ENCODE measurements around the gene ADAMTS20.

Gene ADAMTS20

DNA sequence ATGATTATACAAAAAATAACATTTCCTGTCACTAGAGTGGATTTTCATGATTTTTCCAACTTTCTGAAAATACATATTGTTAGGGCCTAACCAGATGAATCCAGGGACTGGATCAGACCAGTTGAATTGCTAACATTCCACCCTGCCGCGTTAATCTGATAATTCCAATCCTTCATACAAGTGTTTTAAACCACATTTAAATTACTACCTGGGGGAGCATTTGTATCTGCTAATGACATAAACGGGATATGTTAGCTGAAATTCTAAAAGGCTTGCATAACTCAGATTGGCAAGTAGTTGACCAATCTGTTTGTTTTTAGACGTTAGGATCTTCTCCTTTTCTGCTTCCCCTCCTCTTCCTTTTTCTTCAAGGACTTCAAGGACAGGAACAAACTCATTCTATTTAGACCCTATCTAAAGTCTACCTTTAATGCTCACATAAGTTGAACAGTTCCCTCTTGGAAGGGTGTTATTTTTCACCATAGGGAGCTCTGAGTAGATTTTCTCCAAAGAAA is 239.0 kb downstream of the ADAMTS20 start:
- DNase-seq: no peak

DNA sequence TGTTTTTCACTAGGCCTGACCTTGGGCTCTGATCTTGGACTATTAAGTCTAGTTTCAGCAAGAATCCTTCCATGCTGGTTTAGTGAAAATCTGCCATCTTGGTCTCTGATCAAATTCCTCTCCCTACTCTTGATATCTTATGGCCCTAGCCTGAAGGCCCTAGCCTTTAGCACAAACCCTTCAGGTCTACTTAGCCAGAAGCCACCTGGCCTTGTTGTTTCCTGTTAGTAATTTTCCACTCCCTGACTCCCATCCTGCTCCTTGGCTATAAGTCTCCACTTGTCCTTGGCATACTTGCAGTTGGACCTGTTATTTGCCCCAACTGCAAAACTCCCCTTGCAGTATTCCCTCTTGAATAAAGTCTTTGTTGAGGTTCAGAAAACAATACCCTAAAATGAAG is 241.4 kb downstream of the ADAMTS20 start:
- DNase-seq: no peak

DNA sequence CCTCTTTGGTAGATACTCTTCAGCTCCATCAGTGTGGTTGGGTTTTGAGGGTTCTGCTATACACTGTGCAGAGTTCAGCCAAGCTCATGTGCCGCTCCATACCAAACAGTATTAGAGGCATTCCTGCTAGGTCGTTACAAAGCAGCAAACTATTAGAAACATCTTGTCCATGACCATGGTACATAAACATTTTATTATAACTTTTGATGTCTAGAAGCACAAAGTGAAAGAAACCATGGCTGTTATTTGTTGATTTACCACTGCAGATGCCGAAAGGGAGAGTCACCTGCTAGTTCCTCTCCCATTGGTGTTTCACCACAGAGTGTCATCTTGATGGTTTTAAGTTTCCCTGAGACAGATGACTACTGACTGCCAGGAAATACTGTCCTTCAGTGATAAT is 242.0 kb downstream of the ADAMTS20 start:
- DNase-seq: peak; percentile 93

DNA sequence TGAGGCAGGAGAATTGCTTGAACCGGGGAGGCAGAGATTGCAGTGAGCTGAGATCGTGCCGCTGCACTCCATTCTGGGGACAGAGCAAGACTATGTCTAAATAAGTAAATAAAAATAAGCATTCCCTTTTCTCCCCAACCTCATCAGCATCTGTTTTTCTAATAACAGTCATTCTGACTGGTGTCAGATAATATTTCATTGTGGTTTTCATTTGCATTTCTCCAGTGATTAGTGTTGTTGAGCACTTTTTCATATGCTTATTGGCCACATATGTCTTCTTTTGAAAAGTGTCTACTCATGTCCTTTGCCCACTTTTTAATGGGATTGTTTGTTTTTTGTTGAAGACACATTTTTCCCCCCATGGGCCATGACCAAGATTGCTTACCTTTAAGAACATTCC is 243.2 kb downstream of the ADAMTS20 start:
- DNase-seq: peak; percentile 28

DNA sequence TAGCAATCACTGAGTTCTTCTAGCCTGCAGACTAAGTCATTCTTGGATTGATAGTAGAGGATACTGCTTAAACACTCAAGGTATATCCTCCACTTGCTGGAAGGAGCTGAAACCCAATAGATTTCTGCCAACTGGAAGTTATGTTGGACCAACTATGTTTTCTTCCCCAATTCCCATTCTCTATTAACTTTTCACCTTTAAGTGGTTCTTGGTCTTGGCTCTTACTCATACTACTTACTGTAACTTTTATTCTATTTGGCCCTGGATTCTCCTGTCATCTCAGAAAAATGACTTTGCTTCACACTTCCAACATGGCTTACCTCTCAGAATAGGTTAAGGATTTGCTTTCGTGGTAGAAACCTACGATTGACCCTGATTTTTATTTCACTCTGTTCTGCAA is 244.9 kb downstream of the ADAMTS20 start:
- DNase-seq: no peak

DNA sequence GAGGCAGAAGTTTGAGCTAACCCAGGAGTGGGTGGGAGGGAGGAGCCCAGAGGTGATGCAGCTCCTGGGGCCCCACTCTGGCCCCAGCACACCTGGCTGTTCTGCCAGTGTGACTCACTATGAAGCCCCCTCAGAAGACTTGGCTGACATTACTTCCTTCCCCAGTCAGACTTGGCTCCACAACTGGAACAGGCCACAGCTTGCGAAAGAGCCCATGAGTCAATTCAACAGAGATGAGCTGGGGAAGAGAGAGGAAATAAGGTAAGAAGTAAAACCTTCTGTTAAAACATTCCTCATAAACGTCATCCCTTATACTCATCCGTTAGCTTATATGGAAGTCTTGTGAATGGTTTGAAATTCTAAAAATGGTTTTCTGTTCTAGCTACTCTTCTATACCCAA is 245.9 kb downstream of the ADAMTS20 start:
- DNase-seq: peak; percentile 93

DNA sequence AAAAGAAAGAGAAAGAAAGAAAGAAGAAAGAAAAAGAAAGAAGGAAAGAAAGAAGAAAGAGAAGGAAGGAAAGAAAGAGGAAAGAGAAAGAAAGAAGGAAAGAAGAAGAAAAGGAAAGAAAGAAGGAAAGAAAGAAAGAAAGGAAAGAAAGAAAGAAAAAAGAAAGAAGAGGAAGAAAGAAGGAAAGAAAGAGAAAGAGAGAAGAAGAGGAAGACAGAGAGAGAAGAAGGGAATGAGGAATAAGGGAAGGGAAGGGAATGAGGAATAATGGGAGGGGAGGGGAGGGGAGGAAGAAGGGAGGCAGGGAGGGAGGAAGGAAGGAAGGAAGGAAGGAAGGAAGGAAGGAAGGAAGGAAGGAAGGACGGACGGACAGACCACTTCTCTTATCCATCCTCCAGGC is 246.9 kb downstream of the ADAMTS20 start:
- DNase-seq: no peak

Measured in fibroblast of skin of right quadriceps (primary cell).